Measurements from ENCODE around the gene ASF1A.

DNA sequence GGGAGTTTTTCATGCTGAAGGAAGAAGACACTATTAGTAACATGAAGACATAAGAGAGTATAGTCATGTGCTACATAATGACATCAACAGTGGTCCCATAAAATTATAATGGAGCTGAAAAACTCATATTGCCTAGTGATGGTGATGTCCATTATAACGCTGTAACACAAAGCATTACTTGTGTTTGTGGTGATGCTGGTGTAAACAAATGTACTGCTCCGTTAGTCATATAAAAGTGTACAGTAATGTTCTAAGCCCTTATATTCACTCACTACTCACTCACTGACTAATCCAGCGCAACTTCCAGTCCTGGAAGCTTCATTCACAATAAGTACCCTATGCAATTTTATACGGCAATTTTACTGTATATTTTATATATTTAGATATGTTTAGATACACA, 26.8 kb upstream of the ASF1A start:
- no peak for TF ChIP-seq POLR2A (IDR thresholded peaks at IDR 0.05)
- TF ChIP-seq, protein P1, sequence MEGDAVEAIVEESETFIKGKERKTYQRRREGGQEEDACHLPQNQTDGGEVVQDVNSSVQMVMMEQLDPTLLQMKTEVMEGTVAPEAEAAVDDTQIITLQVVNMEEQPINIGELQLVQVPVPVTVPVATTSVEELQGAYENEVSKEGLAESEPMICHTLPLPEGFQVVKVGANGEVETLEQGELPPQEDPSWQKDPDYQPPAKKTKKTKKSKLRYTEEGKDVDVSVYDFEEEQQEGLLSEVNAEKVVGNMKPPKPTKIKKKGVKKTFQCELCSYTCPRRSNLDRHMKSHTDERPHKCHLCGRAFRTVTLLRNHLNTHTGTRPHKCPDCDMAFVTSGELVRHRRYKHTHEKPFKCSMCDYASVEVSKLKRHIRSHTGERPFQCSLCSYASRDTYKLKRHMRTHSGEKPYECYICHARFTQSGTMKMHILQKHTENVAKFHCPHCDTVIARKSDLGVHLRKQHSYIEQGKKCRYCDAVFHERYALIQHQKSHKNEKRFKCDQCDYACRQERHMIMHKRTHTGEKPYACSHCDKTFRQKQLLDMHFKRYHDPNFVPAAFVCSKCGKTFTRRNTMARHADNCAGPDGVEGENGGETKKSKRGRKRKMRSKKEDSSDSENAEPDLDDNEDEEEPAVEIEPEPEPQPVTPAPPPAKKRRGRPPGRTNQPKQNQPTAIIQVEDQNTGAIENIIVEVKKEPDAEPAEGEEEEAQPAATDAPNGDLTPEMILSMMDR (IDR thresholded peaks at IDR 0.05), result no peak
